Neural cell (in vitro differentiated cells): ENCODE measurements around the gene ROR2. TPM values are rescaled to one million over a fixed set of nuclear protein-coding genes. Genes with fewer than 3 reads are reported as not detected.

Source experiments
- H2AFZ ChIP-seq: fragments of 200-600, 300-800 bp; sonication (generic), shearing (Covaris generic); 2 replicates; pipeline ENCODE4 v1.6.0; 2014; ENCODE audit warnings: low read depth, mild to moderate bottlenecking, antibody characterized with exemption, low read length, moderate library complexity
- H3F3A ChIP-seq: fragments of 200-600 bp; shearing (Covaris generic); 2 replicates; pipeline ENCODE4 v1.6.1; 2016; ENCODE audit warnings: mild to moderate bottlenecking, moderate library complexity, mixed read lengths, antibody characterized with exemption, low read length; ENCODE audit not compliant: insufficient read depth, poor library complexity, severe bottlenecking
- H3K27ac ChIP-seq: fragments of 200-600, 300-800 bp; sonication (generic), shearing (Covaris generic); 2 replicates; pipeline ENCODE4 v1.5.1; 2014; ENCODE audit warnings: mild to moderate bottlenecking, low read length, moderate library complexity
- H3K27me3 ChIP-seq: fragments of 300-800, 200-600 bp; sonication (generic), shearing (Covaris generic); 2 replicates; pipeline ENCODE4 v1.6.0; 2014; ENCODE audit warnings: mild to moderate bottlenecking, low read depth, low read length, moderate library complexity; ENCODE audit not compliant: insufficient read depth
- H3K36me3 ChIP-seq: fragments of 300-800, 200-600 bp; sonication (generic), shearing (Covaris generic); 2 replicates; pipeline ENCODE4 v1.5.1; 2014; ENCODE audit warnings: mild to moderate bottlenecking, antibody characterized with exemption, low read length, moderate library complexity; ENCODE audit not compliant: insufficient read depth
- H3K4me2 ChIP-seq: fragments of 300-800, 200-600 bp; sonication (generic), shearing (Covaris generic); 2 replicates; pipeline ENCODE4 v1.6.0; 2014; ENCODE audit warnings: mild to moderate bottlenecking, low read length
- H3K4me3 ChIP-seq: fragments of 300-800, 200-600 bp; sonication (generic), shearing (Covaris generic); 2 replicates; pipeline ENCODE4 v1.5.1; 2014; ENCODE audit warnings: mild to moderate bottlenecking, low read length, moderate library complexity
- H3K79me2 ChIP-seq: fragments of 200-600 bp; shearing (Covaris generic); replicated peaks from 2 replicates; pipeline ENCODE4 v1.6.0; 2014; ENCODE audit warnings: mild to moderate bottlenecking, low read length, moderate library complexity; ENCODE audit not compliant: insufficient read depth
- H3K9ac ChIP-seq: fragments of 300-800, 200-600 bp; sonication (generic), shearing (Covaris generic); 2 replicates; pipeline ENCODE4 v1.6.1; 2016; ENCODE audit warnings: mild to moderate bottlenecking, low read length, mixed read lengths
- H3K9me2 ChIP-seq: fragments of 200-600 bp; shearing (Covaris generic); 2 replicates; pipeline ENCODE4 v1.6.1; 2016; ENCODE audit warnings: mild to moderate bottlenecking, low read length, mixed read lengths; ENCODE audit not compliant: insufficient read depth
- H3K9me3 ChIP-seq: fragments of 200-600, 300-800 bp; sonication (generic), shearing (Covaris generic); 2 replicates; pipeline ENCODE4 v1.6.1; 2016; ENCODE audit warnings: mild to moderate bottlenecking, mixed run types, low read length, moderate library complexity, mixed read lengths
- H4K20me1 ChIP-seq: fragments of 200-600 bp; shearing (Covaris generic); 2 replicates; pipeline ENCODE4 v1.6.1; 2016; ENCODE audit warnings: mild to moderate bottlenecking, mixed run types; ENCODE audit not compliant: insufficient read depth
- EP300 ChIP-seq: fragments of 450-650 bp; conservative IDR thresholded peaks from 2 replicates; pipeline ENCODE4 v1.6.1; 2014; ENCODE audit warnings: antibody characterized with exemption, mild to moderate bottlenecking, moderate library complexity; ENCODE audit not compliant: poor library complexity, severe bottlenecking
- EZH2 ChIP-seq: fragments of 200-600, 300-800 bp; shearing (Covaris generic), sonication (generic); IDR thresholded peaks from 2 replicates; pipeline ENCODE4 v1.6.1; 2014; ENCODE audit warnings: antibody characterized with exemption, low read length, borderline replicate concordance, mild to moderate bottlenecking; ENCODE audit not compliant: insufficient read depth, poor library complexity, severe bottlenecking
- MXI1 ChIP-seq: fragments of 450-650 bp; conservative IDR thresholded peaks from 2 replicates; pipeline ENCODE4 v1.6.1; 2014; ENCODE audit warnings: antibody characterized with exemption, mild to moderate bottlenecking; ENCODE audit not compliant: poor library complexity, severe bottlenecking
- POLR2AphosphoS5 ChIP-seq: IDR thresholded peaks from 2 replicates; pipeline ENCODE4 v1.6.1; 2012
- RAD21 ChIP-seq: fragments of 450-650 bp; conservative IDR thresholded peaks from 2 replicates; pipeline ENCODE4 v1.6.1; 2014; ENCODE audit warnings: antibody characterized with exemption, mild to moderate bottlenecking, moderate library complexity
- SMC3 ChIP-seq: fragments of 450-650 bp; conservative IDR thresholded peaks from 2 replicates; pipeline ENCODE4 v1.6.1; 2014; ENCODE audit warnings: antibody characterized with exemption, mild to moderate bottlenecking, moderate library complexity; ENCODE audit not compliant: poor library complexity
- TAF1 ChIP-seq: IDR thresholded peaks from 2 replicates; pipeline ENCODE4 v1.6.1; 2012; ENCODE audit warnings: low read depth
- polyA plus RNA-seq: library from polyadenylated mRNA; depleted of rRNA; stranded (reverse); fragments of >200 nt; gene quantifications from 2 replicates; pipeline ENCODE4 v1.2.3, GENCODE V29; 2014
- TF ChIP-seq, protein P1 (sequence below): IDR thresholded peaks from 2 replicates; pipeline ENCODE4 v1.6.1; 2012; ENCODE audit warnings: borderline replicate concordance
- TF ChIP-seq, protein P2 (sequence below): fragments of 450-650 bp; IDR thresholded peaks from 2 replicates; pipeline ENCODE4 v1.5.1; 2014; ENCODE audit warnings: antibody characterized with exemption, mild to moderate bottlenecking, moderate library complexity; ENCODE audit not compliant: poor library complexity, severe bottlenecking

The ROR2 gene
- polyA plus RNA-seq, 1 donor from 2014 or later = 0.33 TPM

DNA sequence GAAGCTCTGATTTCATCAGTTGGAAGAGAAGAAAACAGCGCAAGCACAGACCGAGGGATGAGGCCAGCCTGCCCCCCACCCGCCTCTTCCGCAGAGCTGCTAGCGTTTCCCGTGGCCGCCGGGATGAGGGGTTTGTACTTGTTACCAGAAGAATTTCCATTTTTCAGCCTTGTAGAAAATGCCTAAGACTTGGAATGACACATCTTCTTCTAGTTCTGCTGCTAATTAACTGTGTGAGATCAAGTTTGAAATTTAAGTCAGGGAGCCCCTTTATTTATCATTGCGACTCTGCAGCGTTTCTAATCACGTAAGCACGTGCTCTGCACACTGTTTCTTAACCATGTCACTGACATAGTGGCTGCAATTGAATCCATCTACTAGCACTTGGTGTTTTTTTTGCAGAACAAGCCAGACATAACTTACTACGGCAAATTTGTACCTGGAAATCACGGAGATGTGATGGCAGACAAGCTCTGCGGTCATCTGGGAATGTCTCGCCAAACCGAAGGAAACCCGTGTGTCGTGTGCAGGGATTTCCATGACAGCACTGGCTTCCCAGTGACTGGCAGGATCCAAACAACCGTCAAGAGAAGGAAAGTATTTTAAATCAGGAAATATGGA lies 41.8 kb upstream of the ROR2 start:
- H3K27ac ChIP-seq = no peak overlapping the region
- no peaks in the 10 kb centered on the region for H3K79me2 ChIP-seq
- H3K9me2 ChIP-seq = no peaks in the 10 kb centered on the region
- H3K36me3 ChIP-seq = no peaks in the 10 kb centered on the region
- no peaks in the 10 kb centered on the region for H3K9me3 ChIP-seq
- no peak overlapping the region for H3K9ac ChIP-seq
- H3K4me3 ChIP-seq = no peak overlapping the region
- H3F3A ChIP-seq = no peaks in the 10 kb centered on the region
- no peak overlapping the region for H2AFZ ChIP-seq
- TF ChIP-seq TAF1 (no peak), EZH2 (no peak), SMC3 (no peak), RAD21 (no peak), MXI1 (no peak), EP300 (no peak), POLR2AphosphoS5 (no peak)
- TF ChIP-seq, protein P1, sequence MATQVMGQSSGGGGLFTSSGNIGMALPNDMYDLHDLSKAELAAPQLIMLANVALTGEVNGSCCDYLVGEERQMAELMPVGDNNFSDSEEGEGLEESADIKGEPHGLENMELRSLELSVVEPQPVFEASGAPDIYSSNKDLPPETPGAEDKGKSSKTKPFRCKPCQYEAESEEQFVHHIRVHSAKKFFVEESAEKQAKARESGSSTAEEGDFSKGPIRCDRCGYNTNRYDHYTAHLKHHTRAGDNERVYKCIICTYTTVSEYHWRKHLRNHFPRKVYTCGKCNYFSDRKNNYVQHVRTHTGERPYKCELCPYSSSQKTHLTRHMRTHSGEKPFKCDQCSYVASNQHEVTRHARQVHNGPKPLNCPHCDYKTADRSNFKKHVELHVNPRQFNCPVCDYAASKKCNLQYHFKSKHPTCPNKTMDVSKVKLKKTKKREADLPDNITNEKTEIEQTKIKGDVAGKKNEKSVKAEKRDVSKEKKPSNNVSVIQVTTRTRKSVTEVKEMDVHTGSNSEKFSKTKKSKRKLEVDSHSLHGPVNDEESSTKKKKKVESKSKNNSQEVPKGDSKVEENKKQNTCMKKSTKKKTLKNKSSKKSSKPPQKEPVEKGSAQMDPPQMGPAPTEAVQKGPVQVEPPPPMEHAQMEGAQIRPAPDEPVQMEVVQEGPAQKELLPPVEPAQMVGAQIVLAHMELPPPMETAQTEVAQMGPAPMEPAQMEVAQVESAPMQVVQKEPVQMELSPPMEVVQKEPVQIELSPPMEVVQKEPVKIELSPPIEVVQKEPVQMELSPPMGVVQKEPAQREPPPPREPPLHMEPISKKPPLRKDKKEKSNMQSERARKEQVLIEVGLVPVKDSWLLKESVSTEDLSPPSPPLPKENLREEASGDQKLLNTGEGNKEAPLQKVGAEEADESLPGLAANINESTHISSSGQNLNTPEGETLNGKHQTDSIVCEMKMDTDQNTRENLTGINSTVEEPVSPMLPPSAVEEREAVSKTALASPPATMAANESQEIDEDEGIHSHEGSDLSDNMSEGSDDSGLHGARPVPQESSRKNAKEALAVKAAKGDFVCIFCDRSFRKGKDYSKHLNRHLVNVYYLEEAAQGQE = no peak
- TF ChIP-seq, protein P2, sequence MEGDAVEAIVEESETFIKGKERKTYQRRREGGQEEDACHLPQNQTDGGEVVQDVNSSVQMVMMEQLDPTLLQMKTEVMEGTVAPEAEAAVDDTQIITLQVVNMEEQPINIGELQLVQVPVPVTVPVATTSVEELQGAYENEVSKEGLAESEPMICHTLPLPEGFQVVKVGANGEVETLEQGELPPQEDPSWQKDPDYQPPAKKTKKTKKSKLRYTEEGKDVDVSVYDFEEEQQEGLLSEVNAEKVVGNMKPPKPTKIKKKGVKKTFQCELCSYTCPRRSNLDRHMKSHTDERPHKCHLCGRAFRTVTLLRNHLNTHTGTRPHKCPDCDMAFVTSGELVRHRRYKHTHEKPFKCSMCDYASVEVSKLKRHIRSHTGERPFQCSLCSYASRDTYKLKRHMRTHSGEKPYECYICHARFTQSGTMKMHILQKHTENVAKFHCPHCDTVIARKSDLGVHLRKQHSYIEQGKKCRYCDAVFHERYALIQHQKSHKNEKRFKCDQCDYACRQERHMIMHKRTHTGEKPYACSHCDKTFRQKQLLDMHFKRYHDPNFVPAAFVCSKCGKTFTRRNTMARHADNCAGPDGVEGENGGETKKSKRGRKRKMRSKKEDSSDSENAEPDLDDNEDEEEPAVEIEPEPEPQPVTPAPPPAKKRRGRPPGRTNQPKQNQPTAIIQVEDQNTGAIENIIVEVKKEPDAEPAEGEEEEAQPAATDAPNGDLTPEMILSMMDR = no peak
- H3K4me2 ChIP-seq = no peak overlapping the region
- no peaks in the 10 kb centered on the region for H3K27me3 ChIP-seq
- H4K20me1 ChIP-seq = no peaks in the 10 kb centered on the region

DNA sequence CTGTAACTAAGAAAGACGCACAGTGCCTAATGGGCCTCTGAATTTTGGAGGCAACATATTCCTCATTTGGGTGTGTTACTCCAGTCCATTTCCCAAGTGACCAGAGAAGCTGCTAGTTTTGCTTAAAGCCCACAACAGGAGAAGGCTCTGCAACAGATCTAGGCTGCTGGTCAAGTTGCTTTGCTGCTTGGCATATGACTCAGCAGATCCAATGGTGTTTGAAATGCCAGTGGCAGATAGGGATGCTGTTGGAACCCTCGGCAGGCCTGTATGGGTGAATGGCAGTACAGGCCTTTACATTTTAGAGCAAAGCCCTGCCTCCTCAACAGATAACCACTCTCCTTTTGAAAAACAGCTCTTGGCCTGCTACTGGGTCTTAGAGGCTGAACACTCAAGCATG lies 36.2 kb upstream of the ROR2 start:
- Histone ChIP-seq H3K36me3 (no peaks in the 10 kb centered on the region), H3K9ac (no peak overlapping the region), H3K4me2 (no peak overlapping the region), H3K27ac (no peak overlapping the region), H2AFZ (no peak overlapping the region), H3K9me2 (no peaks in the 10 kb centered on the region), H3F3A (no peaks in the 10 kb centered on the region), H4K20me1 (no peaks in the 10 kb centered on the region), H3K9me3 (no peaks in the 10 kb centered on the region), H3K27me3 (no peaks in the 10 kb centered on the region), H3K4me3 (no peak overlapping the region), H3K79me2 (no peaks in the 10 kb centered on the region)
- TF ChIP-seq, protein P1 = no peak
- TF ChIP-seq TAF1 = no peak
- no peak for TF ChIP-seq EP300
- no peak for TF ChIP-seq MXI1
